Astrocyte of the cerebellum (primary cell): Measurements from ENCODE around the gene SH3RF3.
A peak's percentile ranks its signal among the peaks of the same experiment; 100 is the strongest.

Experiments
- DNase-seq: peaks from one replicate; pipeline ENCODE4 v3.0.0-alpha.2; 2011; ENCODE audit warnings: low read depth
- H3K4me3 ChIP-seq: 2 replicates; pipeline ENCODE4 v1.5.1; 2011; ENCODE audit warnings: mild to moderate bottlenecking, low read depth, low read length, moderate library complexity
- CTCF ChIP-seq: IDR thresholded peaks from 2 replicates; pipeline ENCODE4 v1.5.1; 2012; ENCODE audit warnings: low read length, low read depth, moderate library complexity, mild to moderate bottlenecking; ENCODE audit errors: missing control alignments
- in situ Hi-C: cut with HindIII; loops from 2 replicates; pipeline ENCODE4 v1.10.0; 2017; ENCODE audit warnings: low sequenced_read_pairs

SH3RF3 gene

DNA sequence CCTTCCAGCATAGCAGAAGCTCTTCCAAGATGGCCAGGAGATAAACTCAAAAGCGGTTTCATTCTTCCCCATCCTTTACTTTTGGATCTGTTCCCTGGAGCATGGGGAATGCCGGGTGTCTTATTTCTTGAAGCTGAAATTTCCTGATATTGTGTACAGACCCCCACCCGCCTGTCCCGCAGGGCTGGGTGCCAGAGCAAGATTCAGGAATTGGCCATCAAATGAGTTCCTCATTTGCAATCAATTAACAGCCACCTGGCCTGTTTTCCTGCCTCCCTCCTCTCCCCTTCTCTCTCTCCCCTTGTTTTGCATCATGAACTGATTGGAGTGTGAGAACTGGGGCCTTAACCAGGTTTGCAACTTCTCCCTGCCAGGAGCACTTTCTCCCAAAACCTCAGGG, 202.1 kb downstream of the SH3RF3 start:
- DNase-seq = no peak
- TF ChIP-seq CTCF = no peak
- H3K4me3 ChIP-seq = no peak overlapping the region
- in situ Hi-C loops = no loop called here

- peak; percentile 73 for DNase-seq
Measured at GRCh38 chr2:109331896-109332848, 203.2 kb downstream of the SH3RF3 start.

GRCh38 chr2:109332880-109333279, 203.9 kb downstream of the SH3RF3 start:
- H3K4me3 ChIP-seq = no peak overlapping the region
- DNase-seq = no peak
- in situ Hi-C loops = no loop called here
- TF ChIP-seq CTCF = no peak

More at GRCh38 chr2:109331896-109332848, 203.2 kb downstream of the SH3RF3 start:
- no peak for TF ChIP-seq CTCF
- in situ Hi-C loops = no loop called here
- no peak overlapping the region for H3K4me3 ChIP-seq

DNA sequence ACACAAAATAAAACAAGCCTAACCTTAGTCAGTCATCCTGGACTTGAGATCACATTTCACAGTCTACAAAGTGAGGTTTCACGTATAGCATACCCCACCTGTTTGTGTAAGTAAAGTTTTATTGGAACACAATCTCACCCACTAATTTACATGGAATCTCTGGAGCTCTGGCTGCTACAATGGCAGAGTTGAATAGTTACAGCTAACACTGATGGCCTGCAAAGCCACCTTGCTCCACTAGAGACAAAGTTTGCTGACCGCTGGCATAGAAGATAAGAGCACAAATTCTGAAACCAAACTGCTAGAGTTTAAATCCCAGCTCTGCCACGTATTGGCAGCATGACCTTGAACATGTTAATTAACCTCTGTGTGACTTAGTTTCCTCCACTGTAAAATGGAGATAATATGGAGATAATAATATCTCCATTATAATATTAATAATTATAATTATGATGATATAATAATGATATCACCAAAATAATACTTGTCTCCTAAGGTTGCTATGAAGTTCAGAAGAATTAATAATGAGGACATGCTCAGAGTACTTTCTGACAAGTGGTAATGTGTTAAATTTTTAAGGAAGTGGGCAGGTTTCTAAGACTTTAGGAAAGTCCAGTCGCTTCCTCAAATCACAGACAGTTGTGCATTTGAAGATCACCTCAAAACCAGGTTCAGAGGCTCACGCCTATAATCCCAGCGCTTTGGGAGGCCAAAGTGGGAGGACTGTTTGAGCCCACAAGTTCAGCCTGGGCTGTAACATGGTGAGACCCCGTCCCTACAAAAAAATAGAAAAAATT, 204.6 kb downstream of the SH3RF3 start:
- no peak for DNase-seq
- peak; percentile 52 for TF ChIP-seq CTCF
- no peak overlapping the region for H3K4me3 ChIP-seq
- in situ Hi-C loops = no loop called here

DNA sequence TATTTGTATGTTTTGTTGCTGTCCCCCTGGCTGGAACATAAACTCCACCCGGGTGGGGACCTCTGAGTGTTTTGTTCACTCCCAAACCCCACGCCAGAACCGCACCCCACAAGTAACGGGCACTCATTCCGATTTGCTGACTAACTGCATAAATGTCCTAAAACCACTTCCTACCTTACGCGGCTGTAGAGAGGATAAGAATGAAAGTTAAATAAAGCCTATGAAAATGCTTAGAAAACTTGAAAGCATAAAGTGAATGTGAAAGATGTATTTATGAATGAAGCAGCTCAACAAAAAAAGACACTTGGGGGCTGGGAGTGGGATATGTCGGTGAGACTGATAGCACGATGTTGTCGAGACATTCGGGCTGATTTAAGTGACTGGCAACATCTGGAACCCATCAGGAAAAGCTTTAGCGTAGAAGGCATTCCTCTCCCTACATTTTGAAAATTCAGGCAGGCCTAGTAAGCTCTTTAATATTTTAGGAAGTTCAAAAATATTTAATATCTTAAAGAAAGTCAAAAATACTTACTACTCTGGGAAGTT, 206.7 kb downstream of the SH3RF3 start:
- in situ Hi-C loops = loop anchor here (5.0 kb wide), 1 partner anchor 73 kb away; no protein-coding TSS in a partner anchor
- DNase-seq = peak; percentile 69
- H3K4me3 ChIP-seq = no peak overlapping the region
- TF ChIP-seq CTCF = no peak

- H3K4me3 ChIP-seq = no peak overlapping the region
- in situ Hi-C loops = loop anchor here (5.0 kb wide), 1 partner anchor 74 kb away; no protein-coding TSS in a partner anchor
Measured at GRCh38 chr2:109336296-109336695, 207.3 kb downstream of the SH3RF3 start.

More at GRCh38 chr2:109336296-109336695, 207.3 kb downstream of the SH3RF3 start:
- no peak for TF ChIP-seq CTCF
- no peak for DNase-seq
